Upper lobe of right lung (tissue), 1 donor: ENCODE results near the gene AP3B1. TPM values are rescaled to one million over a fixed set of nuclear protein-coding genes. Genes with fewer than 3 reads are reported as not detected.

Source experiments
- ATAC-seq: fragments of 200-7000 bp; cut with Tn5 transposase; one replicate; pipeline ENCODE4 v1.9.1; 2020; ENCODE audit warnings: mild to moderate bottlenecking, moderate library complexity
- DNase-seq: peaks from one replicate; pipeline ENCODE4 v3.0.0-alpha.2; 2020
- H3K27ac ChIP-seq: fragments of 200-600 bp; one replicate; pipeline ENCODE4 v1.8.0; 2022
- H3K27me3 ChIP-seq: fragments of 200-600 bp; one replicate; pipeline ENCODE4 v1.8.0; 2022; ENCODE audit warnings: mild to moderate bottlenecking
- H3K36me3 ChIP-seq: fragments of 200-600 bp; one replicate; pipeline ENCODE4 v1.8.0; 2022
- H3K4me1 ChIP-seq: fragments of 200-600 bp; one replicate; pipeline ENCODE4 v1.8.0; 2022
- H3K4me3 ChIP-seq: fragments of 200-600 bp; one replicate; pipeline ENCODE4 v1.8.0; 2022; ENCODE audit warnings: mild to moderate bottlenecking
- H3K9me3 ChIP-seq: fragments of 200-600 bp; one replicate; pipeline ENCODE4 v1.8.0; 2022
- intact Hi-C: fragments of 100-400 bp; cut with DNase I; formaldehyde crosslinking; loops from one replicate; pipeline ENCODE4 v1.11.0; 2022
- total RNA-seq: library from RNA; stranded (reverse); fragmentation: NEBNext Ultra II Directional; extraction: Animal tissue kit (Norgen Biotek cat#: 25700); gene quantifications from one replicate; pipeline ENCODE4 v1.2.1, GENCODE V29; 2021
- TF ChIP-seq, protein P1 (sequence below): fragments of 200-600 bp; IDR thresholded peaks from one replicate; pipeline ENCODE4 v1.8.0; 2022; ENCODE audit warnings: antibody characterized with exemption
- donor health status: DM: no; HTN: yes; CAD: no; lungs with severe emphysema.

Gene AP3B1
- total RNA-seq, 1 donor from 2014 or later: 32.9 TPM

DNA sequence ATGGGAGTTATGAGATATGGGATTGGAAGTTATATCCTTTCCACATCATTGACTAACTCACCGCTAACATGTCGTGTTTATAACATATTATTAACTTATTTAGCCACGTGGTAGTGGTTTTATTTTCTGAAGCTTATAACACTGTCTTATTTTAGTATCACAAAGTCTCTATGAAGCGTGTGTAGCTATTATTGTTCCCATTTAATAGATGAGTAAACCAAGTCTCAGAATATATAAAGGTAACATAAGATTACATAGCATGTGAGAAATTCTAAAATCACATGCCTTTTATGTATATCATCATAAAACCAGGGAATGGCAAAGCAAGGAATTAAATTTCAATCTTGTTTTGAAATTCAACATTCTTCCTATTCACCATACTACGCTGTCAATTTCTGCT lies 15.3 kb downstream of the AP3B1 start:
- TF ChIP-seq, protein P1, sequence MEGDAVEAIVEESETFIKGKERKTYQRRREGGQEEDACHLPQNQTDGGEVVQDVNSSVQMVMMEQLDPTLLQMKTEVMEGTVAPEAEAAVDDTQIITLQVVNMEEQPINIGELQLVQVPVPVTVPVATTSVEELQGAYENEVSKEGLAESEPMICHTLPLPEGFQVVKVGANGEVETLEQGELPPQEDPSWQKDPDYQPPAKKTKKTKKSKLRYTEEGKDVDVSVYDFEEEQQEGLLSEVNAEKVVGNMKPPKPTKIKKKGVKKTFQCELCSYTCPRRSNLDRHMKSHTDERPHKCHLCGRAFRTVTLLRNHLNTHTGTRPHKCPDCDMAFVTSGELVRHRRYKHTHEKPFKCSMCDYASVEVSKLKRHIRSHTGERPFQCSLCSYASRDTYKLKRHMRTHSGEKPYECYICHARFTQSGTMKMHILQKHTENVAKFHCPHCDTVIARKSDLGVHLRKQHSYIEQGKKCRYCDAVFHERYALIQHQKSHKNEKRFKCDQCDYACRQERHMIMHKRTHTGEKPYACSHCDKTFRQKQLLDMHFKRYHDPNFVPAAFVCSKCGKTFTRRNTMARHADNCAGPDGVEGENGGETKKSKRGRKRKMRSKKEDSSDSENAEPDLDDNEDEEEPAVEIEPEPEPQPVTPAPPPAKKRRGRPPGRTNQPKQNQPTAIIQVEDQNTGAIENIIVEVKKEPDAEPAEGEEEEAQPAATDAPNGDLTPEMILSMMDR: no peak
- ATAC-seq: no peak
- Histone ChIP-seq H3K4me3 (no peak overlapping the region), H3K36me3 (no peaks in the 10 kb centered on the region), H3K27ac (no peak overlapping the region), H3K4me1 (no peaks in the 10 kb centered on the region), H3K27me3 (no peaks in the 10 kb centered on the region), H3K9me3 (no peaks in the 10 kb centered on the region)
- no peak for DNase-seq
- intact Hi-C loops: no loop called here

DNA sequence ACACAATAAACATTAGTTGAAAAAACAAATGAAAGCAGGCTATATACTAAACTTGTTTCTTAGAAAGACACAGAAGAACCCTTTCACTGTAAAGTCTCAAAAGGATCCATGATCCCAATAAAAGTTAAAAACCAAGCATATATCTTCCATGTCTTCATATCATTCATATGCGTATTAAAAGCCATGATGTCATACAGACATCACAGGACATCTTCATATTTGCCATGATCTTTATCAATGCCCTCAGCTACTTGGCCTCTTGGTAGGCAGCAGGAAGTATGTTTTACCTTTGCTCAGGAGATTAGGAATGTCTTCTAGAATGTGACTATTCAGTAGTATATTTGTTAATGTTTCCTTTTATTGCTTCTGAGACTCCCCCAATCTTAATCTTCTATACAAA lies 16.8 kb downstream of the AP3B1 start:
- no peaks in the 10 kb centered on the region for H3K4me1 ChIP-seq
- no peak for ATAC-seq
- TF ChIP-seq, protein P1: no peak
- intact Hi-C loops: no loop called here
- H3K36me3 ChIP-seq: no peaks in the 10 kb centered on the region
- DNase-seq: no peak
- H3K27me3 ChIP-seq: no peaks in the 10 kb centered on the region
- H3K27ac ChIP-seq: no peak overlapping the region
- H3K9me3 ChIP-seq: no peaks in the 10 kb centered on the region
- no peak overlapping the region for H3K4me3 ChIP-seq

DNA sequence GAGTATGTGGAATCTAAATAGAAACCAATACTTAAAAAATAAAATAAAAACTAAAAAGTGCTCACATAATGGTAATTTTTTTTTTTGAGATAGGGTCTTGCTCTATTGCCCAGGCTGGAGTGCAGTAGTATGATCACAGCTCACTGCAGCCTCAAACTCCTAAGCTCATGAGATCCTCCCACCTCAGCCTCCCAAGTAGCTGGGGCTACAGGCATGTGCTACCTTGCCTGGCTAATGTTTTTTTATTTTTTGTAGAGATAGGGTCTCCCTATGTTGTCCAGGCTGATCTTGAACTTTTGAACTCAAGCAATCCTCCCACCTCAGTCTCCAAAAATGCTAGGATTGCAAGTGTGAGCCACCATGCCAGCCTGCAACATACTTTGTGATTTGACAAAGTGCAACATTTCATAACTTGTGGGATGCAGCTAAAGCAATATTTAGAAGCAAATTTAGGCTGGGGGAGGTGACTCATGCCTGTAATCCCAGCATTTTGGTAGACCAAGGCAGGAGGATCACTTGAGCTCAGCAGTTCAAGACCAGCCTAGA lies 18.4 kb downstream of the AP3B1 start:
- H3K27me3 ChIP-seq: no peaks in the 10 kb centered on the region
- intact Hi-C loops: no loop called here
- H3K27ac ChIP-seq: no peak overlapping the region
- ATAC-seq (no peak), DNase-seq (no peak)
- no peak overlapping the region for H3K4me3 ChIP-seq
- no peaks in the 10 kb centered on the region for H3K4me1 ChIP-seq
- TF ChIP-seq, protein P1: no peak
- H3K36me3 ChIP-seq: no peaks in the 10 kb centered on the region
- H3K9me3 ChIP-seq: no peaks in the 10 kb centered on the region

DNA sequence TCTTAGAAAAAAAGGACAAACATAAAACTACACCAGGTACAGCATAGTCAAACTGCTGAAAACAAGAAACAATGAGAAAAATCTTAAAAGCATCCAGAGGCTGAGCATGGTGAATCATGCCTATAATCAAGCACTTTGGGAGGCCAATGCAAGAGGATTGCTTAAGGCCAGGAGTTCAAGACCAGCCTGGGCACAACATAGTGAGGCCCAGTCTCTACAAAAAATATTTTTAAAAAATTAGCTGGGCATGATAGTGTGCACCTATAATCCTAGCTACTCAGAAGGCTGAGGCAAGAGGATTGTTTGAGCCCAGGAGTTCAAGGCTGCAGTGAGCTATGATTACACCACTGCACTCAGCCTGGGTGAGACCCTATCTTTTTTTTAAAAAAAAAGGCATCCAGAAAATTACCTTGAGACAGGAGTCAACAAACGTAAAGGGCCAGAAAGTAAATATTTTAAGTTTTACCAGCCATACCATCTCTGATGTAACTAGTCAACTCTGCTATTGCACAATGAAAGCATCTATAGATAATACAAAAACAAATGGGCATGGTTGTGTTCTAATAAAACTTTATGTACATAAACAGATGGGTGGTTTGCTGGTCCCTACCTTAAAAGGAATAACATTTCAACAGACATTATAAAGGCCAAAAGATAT lies 19.8 kb downstream of the AP3B1 start:
- intact Hi-C loops: no loop called here
- DNase-seq: no peak
- no peaks in the 10 kb centered on the region for H3K36me3 ChIP-seq
- H3K9me3 ChIP-seq: no peaks in the 10 kb centered on the region
- no peaks in the 10 kb centered on the region for H3K4me1 ChIP-seq
- no peak for ATAC-seq
- no peak overlapping the region for H3K4me3 ChIP-seq
- TF ChIP-seq, protein P1: no peak
- no peaks in the 10 kb centered on the region for H3K27me3 ChIP-seq
- no peak overlapping the region for H3K27ac ChIP-seq

DNA sequence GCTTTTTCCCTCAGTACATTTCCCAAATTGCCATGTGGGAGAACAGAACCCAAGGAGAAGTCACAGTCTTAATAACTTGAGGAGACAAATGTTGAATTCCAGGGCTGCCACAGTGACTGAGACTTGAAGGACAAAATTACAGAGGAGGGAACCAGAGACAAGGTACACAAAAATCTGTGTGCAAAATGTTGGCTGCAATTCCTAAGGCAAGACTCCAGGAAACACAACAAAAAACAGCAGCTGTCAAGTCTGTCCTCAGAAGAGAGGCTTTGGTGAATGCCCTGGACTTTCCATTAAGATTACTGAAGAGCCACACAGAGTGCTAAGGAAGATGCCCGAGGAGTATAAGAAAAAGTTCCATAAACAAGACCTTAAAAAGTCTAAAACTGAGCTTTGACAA lies 21.1 kb downstream of the AP3B1 start:
- H3K4me1 ChIP-seq: peaks cover 5% of the 10 kb centered on the region
- no peaks in the 10 kb centered on the region for H3K9me3 ChIP-seq
- H3K27ac ChIP-seq: no peak overlapping the region
- DNase-seq (no peak), ATAC-seq (no peak)
- intact Hi-C loops: no loop called here
- H3K27me3 ChIP-seq: no peaks in the 10 kb centered on the region
- no peaks in the 10 kb centered on the region for H3K36me3 ChIP-seq
- no peak overlapping the region for H3K4me3 ChIP-seq
- TF ChIP-seq, protein P1: no peak
